Coronary artery (tissue), 2 donors: ENCODE measurements around the gene PINLYP.
"Not testable (repeated sequence)": the region's sequence is repeated elsewhere in the genome, so short reads cannot be mapped to it uniquely, and the experiment has no call there.

Source experiments
- DNase-seq: peaks from one replicate; pipeline ENCODE4 v3.0.0-alpha.2; 2017; ENCODE audit warnings: low spot score
- H3K27ac ChIP-seq, 2 donors: fragments of 200-600 bp; sonication (generic); one replicate each; pipeline ENCODE4 v1.5.1; 2016 to 2019
- H3K4me3 ChIP-seq: fragments of 200-600 bp; sonication (generic); 2 replicates; pipeline ENCODE4 v1.5.1; 2016; ENCODE audit warnings: mild to moderate bottlenecking, moderate library complexity
- TF ChIP-seq, protein P1 (sequence below): fragments of 200-600 bp; sonication (generic); IDR thresholded peaks from one replicate; pipeline ENCODE4 v1.5.1; 2019; ENCODE audit warnings: antibody characterized with exemption

PINLYP gene

DNA sequence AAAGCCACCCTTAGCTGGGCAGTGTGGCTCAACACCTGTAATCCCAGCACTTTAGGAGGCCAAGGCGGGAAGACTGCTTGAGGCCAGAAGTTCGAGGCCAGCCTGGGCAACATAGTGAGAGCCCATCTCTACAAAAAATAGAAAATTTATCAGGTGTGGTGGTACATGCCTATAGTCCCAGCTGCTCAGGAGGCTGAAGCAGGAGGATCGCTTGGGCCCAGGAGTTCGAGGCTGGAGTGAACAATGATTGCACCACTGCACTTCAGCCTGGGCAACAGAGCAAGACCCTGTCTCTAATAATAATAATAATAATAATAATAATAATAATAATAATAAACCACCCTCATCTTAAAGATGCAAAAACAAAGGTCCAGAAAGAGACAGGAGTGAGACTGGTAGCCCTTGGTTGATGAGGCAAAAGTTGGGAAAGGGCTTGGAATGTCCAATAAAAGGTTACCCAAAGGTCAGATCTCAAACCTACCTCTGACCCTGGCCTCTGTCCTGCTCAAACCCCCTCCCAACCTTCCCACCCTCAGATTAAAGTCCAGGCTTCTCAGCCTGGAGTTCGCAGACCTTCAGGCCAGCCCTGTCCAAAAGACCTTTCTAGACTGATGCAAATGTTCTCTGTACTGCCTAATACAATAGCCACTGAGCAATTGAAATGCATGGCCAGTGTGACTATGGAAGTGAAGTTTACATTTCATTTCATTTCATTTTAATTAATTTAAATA, 33.5 kb upstream of the PINLYP start:
- Histone ChIP-seq H3K4me3 (no peak overlapping the region), H3K27ac (no peak overlapping the region)
- TF ChIP-seq, protein P1, sequence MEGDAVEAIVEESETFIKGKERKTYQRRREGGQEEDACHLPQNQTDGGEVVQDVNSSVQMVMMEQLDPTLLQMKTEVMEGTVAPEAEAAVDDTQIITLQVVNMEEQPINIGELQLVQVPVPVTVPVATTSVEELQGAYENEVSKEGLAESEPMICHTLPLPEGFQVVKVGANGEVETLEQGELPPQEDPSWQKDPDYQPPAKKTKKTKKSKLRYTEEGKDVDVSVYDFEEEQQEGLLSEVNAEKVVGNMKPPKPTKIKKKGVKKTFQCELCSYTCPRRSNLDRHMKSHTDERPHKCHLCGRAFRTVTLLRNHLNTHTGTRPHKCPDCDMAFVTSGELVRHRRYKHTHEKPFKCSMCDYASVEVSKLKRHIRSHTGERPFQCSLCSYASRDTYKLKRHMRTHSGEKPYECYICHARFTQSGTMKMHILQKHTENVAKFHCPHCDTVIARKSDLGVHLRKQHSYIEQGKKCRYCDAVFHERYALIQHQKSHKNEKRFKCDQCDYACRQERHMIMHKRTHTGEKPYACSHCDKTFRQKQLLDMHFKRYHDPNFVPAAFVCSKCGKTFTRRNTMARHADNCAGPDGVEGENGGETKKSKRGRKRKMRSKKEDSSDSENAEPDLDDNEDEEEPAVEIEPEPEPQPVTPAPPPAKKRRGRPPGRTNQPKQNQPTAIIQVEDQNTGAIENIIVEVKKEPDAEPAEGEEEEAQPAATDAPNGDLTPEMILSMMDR, result no peak
- no peak for DNase-seq

DNA sequence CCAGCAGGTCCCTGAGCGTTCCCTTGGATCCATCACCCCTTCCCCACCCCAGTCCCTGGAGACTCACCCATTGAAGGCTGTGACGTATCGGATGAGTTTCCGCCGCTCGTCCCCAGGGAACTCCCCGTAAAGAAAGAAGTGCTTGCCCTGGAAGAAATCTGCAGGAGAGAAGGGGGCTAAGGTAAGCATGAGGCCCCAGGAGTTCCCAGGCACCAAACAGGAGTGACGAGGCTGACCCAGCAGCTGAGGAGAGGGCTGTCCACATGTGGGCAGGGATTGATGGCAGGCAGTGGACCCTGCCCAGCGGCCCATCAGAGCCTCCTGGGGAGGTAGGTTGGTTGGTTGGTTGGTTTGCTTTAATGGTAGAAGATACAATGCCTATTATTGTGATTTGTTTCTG, 31.5 kb upstream of the PINLYP start:
- TF ChIP-seq, protein P1, result no peak
- Histone ChIP-seq H3K4me3 (no peak overlapping the region), H3K27ac (no peak overlapping the region)
- DNase-seq, result no peak

DNA sequence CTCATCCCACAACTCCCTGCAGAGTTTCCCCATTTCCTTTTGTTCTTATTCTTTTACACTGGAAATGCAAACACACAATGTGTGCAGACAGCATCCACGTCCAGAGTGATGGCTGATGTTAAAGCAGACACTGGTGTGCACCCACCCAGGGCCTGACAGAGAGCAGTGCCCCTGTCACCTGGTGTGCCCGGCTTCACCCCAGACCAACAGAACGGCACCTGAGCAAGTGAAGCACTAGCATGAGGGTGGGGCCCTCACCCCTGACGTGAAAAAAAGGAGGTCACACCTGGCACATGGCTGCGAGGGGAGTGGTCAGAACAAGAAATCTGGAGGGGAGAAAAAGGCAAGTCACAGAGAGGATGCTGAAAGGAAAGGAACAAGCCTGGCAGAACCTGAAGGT, 30.3 kb upstream of the PINLYP start:
- TF ChIP-seq, protein P1, result no peak
- Histone ChIP-seq H3K27ac (no peak overlapping the region), H3K4me3 (no peak overlapping the region)
- no peak for DNase-seq

DNA sequence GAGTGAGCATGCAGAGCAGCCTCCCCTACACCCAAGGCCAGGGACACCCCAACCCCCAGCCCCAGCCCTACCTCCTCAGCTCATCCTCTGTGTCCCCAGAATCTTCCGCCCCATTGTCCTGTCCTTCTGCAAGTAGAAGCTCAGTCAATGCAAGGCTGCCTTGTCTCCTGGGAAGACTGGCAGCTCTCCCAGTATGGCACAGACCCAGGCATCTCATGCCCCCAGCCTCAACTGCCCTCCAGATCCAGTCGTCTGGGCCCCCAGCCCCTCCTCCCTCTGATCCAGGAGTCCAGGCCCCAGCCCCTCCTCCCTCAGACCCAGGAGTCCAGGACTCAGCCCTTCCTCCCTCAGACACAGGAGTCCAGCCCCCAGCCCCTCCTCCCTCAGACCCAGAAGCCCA, 29.6 kb upstream of the PINLYP start:
- TF ChIP-seq, protein P1, result no peak
- no peak for DNase-seq
- Histone ChIP-seq H3K27ac (no peak overlapping the region), H3K4me3 (no peak overlapping the region)

DNA sequence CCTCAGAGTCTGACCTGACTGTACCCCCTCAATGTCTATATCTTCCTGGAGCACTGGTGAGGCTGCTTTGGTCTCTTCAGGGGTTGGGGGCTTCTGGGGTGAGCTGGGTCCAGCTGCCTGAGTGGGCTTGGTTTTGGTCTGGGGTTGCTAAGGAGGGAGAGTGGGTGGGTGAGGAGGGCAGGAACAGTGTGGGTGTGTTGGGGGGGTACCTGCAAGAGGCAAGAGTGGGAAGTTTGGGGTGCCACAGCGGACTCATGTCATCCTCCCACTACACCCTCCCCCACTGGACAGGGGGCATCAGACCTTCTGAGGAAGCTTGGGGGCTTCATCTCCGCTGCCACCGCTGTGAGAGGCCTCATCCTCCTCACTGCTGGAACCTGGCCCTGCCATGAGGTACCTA, 29.0 kb upstream of the PINLYP start:
- Histone ChIP-seq H3K27ac (no peak overlapping the region), H3K4me3 (no peak overlapping the region)
- TF ChIP-seq, protein P1, result no peak
- no peak for DNase-seq

DNA sequence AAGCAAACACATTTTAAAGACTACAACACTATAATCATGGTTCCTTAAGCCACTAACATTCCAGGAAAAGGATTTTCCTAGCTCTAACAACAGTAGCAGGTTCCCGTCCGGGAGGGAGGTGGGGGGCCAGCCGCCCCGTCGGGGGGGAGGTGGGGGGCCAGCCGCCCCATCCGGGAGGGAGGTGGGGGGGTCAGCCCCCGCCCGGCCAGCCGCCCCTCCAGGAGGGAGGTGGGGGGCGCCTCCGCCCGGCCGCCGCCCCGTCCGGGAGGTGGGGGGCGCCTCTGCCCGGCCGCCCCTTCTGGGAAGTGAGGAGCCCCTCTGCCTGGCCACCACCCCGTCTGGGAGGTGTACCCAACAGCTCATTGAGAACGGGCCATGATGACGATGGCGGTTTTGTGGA, 27.7 kb upstream of the PINLYP start:
- DNase-seq, H3K27ac ChIP-seq, H3K4me3 ChIP-seq: not testable (repeated sequence)

DNA sequence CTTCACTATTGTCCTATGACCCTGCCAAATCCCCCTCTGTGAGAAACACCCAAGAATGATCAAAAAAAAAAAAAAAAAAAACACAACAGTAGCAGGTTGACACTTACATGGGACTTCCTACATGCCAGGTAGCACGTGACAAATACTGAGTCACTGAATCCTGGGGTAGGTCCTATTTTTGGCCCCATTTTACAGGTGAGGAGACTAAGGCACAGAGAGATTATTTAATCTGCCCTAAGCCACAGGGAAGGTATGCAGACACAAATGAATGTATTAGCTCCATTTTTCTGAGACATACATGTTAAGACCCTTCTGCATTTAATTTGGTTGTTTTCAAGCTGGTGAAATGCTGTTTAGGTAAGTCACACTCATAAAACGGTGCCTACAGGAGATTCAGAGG, 26.9 kb upstream of the PINLYP start:
- no peak for DNase-seq
- H3K4me3 ChIP-seq, result no peak overlapping the region
- TF ChIP-seq, protein P1, result no peak
- no peak overlapping the region for H3K27ac ChIP-seq
